DMS 273 (cell line): ENCODE results near the gene GPNMB.

Experiments
- DNase-seq: peaks from one replicate; lab custom pipeline; 2025; ENCODE audit not compliant: unreplicated experiment; lab: John Stamatoyannopoulos, UW

Gene GPNMB

DNA sequence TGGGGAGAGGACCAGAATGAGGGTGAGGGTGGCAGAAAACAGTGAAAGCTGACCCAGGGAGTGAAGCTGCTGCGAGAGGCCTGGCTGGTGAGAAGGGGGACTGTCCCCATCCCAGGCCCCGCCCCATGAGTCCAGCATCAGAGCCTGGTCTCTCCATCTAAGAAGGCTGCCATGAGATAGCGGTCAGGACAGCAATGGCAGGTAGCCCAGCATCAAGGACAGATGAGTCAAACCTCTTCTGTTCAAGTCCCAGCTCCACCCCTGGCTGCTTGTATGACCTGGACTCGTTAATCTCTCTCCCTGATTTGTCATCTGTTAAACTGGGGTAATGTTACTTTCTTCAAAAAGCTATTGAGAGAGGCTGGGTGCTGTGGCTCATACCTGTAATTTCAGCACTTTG lies 22.2 kb downstream of the GPNMB start:
- DNase-seq = no peak

DNA sequence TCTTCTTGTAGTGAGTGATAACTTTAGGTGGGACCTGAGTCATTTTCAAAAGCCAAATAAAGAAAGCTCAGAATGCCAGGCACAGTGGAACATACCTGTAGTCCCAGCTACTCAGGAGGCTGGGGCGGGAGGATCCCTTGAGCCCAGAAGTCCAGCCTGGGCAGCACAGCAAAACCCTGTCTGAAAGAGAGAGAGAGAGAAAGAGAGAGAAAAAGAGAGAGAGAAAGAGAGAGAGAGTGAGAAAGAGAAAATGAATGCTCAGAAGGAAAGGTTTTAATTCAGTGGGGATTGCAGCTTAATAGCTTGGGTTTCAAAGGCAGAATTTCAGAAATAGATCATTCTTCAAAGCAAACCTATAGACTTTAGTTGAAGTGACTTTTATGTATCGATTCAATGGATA lies 25.7 kb downstream of the GPNMB start:
- no peak for DNase-seq

GRCh38 chr7:23273141-23273599 lies 26.6 kb downstream of the GPNMB start:
- peak; percentile 97 for DNase-seq

DNA sequence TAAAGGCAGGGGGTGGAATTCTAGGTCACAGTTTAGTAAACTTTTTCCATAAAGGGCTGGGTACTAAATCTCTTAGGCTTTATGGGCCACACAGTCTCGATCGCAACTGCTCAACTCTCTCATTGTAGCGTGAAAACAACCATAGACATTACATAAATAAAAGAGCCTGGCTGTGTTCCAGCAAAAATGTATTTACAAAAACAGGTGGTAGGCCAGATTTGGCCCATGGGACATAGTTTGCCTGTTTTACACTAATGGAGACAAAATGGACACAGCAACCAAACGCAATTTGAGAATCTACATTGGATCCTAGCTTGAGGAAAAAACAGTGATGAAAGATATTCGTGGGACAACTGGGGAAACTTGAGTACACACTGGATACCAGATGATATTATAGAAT lies 29.3 kb downstream of the GPNMB start:
- DNase-seq = no peak

GRCh38 chr7:23276376-23276775 lies 29.8 kb downstream of the GPNMB start:
- peak; percentile 53 for DNase-seq

DNA sequence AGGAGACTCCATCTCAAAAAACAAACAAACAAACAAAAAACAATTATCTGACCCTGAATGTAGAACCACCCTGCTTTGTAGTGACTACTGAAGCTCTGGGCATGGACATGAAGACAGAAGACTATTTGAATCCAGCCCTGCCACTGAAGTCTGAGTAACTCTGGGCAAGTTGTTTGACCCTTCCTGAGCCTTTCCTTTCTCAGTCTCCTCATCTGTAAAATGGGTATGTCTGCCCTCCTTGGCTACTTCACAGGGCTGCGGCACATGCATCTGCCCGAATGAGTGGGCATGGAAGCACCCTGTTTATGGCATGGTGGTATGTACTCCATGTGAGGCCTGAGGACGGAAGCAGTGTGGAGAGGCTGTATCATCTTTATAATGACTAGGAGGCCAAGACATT lies 30.4 kb downstream of the GPNMB start:
- no peak for DNase-seq

- DNase-seq = peak; percentile 86
Observed at GRCh38 chr7:23277359-23277989, 30.9 kb downstream of the GPNMB start.

DNA sequence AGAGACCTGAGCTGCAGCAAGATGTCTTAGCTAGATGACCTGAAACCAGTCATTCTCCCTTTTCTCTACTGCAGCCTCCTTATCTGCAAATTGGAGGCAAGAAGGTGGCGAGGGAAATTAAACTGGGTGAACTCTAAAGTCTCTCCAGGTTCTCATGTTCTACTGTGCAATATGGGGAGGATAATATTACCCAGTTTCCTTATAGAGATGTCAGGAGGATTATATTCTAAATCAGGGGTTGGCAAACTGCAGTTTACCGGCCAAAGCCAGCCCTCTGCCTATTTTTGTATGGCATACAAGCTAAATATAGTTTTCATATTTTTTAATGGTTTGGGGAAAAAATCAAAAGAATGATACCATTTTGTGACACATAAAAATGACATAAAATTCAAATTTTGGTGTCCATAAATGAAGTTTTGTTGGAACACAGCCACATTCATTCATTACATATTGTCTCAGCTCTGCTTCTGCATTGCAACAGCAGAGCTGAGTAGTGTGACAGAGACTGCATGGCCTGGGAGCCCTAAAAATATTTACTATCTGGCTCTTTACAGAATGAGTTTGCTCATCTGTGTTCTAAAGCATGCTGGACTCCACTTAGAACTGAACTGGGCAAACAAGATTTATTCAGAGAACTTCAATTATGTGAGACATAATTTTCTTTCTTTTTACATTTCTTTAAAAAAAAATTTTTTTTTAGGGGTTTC lies 33.4 kb downstream of the GPNMB start:
- no peak for DNase-seq

GRCh38 chr7:23283086-23283485 lies 36.5 kb downstream of the GPNMB start:
- no peak for DNase-seq

- no peak for DNase-seq
Observed at GRCh38 chr7:23284871-23285270, 38.3 kb downstream of the GPNMB start.

GRCh38 chr7:23285657-23286646 lies 39.4 kb downstream of the GPNMB start:
- peak; percentile 35 for DNase-seq

DNA sequence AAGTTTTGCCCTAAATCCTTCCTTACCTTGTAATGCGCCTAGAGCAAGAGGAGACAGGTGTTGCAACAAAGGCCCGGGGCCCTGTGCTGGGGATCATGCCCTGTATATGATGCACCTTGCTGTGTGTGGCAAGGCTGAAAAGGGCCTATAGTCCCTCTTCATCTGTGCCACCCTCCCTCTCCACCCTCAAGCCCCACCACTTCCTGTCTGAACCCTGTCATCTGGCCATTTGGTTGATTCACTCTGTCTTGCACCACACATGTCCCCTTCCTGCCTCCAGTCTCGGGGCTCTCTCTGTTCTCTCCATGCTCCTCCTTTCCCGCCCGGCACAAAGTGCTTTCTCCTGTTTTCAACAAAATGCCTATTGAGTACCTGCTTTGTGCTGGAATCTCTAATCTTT lies 41.0 kb downstream of the GPNMB start:
- DNase-seq = no peak

- DNase-seq = no peak
Observed at GRCh38 chr7:23290993-23291392, 44.4 kb downstream of the GPNMB start.

GRCh38 chr7:23291957-23292560 lies 45.5 kb downstream of the GPNMB start:
- DNase-seq = no peak

GRCh38 chr7:23292623-23293022 lies 46.0 kb downstream of the GPNMB start:
- no peak for DNase-seq

DNA sequence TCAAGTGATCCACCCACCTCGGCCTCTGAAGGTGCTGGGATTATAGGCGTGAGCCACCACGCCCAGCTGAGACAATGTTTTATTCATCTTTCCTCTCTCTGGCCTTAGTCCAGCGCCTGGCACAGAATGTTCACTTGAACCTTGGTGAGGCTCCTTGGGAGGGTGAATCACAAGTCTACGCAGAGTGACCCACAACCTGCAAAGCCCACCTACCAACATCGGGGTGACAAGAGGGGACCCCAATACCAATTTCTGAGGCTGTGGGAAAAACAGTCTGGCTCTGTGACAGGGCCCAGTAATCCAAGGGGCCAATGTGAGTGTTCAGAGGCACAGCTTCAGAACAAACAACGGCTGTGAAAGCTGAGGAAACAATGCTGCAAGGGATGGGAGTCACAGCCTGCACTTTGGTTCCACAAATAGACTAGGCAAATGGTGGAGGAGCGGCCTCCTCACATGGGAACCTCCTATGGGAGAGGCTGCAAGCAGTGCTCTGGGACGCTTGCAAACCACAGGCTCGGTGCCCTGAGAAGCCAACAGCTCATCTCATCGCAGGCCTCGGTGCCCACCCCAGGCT lies 47.0 kb downstream of the GPNMB start:
- no peak for DNase-seq

- no peak for DNase-seq
Observed at GRCh38 chr7:23294549-23295400, 48.2 kb downstream of the GPNMB start.

DNA sequence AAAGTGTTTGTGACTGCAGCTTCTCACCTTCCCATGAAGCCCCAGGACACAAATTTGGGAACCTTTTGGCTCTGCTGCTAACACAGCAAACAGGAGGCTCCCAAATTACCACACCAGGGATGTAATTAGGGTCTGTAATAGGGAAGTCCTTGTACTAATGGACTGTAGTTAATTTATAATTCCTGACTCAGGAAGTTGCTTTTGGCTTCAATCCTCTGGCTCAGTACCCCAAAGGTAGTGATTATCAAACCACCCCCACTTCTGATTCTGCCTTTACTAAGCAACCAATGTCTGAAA lies 48.8 kb downstream of the GPNMB start:
- DNase-seq = no peak

DNA sequence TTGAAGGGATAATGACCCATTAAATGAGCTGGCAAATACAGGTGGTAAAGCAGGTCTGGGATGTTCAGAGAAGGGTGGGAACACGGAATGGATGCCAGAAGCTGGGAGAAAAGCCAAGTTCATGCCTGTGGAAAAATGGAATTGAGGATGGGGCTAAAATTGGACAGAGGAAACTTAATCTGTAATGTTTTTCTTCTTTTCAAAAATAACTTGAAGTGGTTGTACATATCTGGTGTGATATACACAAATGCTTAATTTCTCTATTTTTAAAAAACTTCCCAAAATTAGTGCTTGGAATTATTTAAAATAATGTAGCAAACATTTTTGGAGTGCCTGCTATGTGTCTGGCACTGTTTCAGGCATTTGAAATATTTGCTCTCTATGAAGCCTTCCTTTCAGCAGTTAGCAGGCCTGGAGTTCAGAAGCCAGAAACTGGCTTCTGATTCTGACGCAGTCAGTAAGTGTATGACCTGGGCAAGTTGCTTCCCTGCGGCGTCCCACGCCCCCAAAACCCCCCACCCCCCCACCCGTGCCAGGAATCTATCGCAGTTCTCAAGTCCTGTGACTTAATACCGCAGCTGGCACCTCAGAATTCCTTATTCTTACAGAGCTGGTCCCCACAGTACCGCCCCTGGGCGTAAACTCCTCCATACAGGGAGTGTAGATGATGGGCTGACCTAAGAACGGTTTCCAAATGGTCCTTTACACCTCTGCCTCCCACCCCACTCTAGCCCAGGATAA lies 51.7 kb downstream of the GPNMB start:
- peak; percentile 52 for DNase-seq
